Activated CD4-positive, alpha-beta T cell treated with anti-CD3 and anti-CD28 coated beads for 48 hours (primary cell): Measurements from ENCODE around the gene STARD5.
"Not testable (repeated sequence)": the region's sequence is repeated elsewhere in the genome, so short reads cannot be mapped to it uniquely, and the experiment has no call there.

ENCODE experiments used
- DNase-seq: peaks from one replicate; pipeline ENCODE4 v3.0.0-alpha.2; 2020

The STARD5 gene

DNA sequence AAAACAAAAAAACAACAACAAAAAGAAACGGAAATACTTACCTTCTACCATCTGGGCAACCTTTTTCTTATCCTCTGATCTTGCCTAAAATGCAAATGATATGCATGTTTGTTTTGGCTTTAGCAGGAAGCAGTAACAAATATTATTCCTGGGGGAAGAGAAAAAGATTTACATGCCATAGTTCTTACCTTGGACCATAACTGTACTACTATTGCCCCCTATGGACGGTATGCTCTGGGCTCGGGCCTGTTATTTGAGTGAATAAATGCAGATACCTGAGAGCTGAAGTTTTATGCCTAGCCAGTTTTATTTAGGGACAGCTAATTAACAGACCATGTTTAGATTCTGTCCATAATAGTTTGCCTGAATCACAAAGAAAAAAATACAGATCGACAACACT lies 12.6 kb upstream of the STARD5 start:
- peak; percentile 30 for DNase-seq

DNA sequence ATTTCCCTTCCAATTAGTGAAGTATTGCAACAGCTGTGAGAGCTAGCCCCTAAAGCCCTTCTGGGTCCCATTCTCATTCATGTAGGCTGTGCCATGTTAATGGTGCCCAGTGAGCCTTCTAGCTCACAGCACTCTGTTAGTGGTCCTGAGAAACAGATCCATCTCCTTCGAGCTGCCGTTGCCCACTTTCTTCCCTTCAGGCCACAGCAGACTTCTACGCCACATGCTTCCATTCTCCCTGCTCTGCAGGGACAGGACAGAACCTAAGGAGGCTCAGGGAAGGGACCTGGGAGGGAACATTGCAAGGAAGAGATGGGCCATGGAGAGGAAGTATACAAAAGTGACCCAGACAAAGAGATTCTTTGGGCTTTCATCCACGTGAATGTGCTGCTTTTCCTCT lies 11.7 kb upstream of the STARD5 start:
- no peak for DNase-seq

DNA sequence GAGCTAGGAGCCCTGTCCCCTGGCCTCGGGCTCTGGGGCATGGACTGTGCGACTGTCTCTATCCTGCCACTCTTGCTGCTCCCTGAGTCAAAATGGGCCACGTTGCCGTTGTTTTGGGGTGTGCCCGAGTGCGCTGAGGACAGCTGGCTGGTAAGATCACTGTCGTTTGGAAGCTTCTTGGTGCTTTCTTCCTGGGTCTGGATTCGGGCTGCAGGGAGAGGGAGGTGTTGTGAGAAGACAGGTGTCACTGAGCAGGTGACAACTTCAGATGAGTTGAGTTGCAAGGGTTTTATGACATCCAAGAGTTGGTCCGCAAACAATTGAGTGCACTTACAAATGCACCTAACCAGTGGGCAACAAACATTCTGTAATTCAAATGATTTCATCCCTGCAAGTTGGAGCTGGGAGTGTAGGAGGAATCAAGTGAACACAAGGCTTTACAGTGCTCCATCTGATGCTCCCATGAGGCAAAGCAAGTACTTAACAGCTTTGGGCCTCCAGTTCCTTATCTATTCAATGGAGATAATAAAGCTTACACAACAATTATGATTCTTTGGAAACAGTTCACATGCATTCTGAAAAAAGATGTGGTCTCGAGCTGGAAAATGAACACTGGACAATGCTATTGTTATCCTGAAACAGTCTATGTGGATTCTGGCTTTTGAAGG lies 11.0 kb upstream of the STARD5 start:
- DNase-seq: no peak

DNA sequence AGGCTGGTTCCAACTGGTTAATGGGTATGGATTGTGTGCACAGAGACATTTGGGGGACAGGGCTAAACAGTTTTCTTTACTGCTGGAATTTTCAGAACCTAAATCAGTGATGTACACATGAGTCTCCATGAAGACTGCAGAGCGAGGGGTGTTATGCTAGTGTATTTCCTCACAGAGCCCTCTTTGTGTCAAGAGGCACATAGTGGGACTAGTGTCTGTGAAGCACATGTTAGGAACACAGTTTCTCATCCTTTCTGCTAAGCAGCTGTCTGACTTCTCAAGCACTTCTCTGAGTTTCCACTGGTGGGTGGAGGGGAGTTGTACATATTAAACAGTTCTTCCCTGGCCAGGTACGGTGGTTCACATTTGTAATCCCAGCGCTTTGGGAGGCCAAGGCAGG lies 9.4 kb upstream of the STARD5 start:
- DNase-seq: no peak

DNA sequence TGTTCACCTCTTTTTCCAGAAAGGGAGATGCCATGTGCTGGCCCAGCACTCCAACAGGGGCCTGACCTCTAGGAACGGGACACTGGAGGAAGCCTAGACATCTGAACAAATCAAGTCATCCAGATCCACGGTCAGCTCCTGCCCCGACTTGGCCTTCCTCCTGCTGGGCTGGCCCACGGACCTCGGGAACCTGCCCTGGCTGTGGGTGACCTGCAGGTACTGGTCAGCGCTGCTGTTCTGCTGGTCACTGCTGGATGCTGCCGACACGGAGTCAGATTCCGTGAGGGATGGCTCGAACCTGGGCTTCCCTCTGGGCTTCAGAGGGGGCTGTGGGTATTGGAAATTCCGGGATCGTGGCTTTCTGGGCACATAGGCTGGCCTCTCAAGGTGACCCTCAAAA lies 8.4 kb upstream of the STARD5 start:
- DNase-seq: no peak

DNA sequence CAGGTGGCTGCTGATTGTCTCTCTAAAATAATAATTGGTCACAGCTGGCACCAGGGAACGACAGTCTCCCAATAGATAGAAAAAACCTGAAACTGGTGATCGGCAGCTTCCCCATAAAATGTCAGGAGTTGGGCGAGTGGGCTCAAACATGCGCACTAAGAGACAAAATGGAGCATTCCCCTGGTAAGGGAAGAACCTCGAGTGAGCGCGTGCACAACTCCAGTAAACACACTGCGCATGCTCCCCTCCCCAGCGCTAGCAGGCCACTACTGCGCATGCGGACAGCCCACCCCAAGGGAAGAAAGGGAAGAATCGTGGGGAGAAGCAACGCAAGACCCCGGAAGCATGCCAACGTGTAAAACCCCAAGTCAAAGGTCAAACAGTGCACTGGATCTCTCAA lies 7.7 kb upstream of the STARD5 start:
- no peak for DNase-seq

DNA sequence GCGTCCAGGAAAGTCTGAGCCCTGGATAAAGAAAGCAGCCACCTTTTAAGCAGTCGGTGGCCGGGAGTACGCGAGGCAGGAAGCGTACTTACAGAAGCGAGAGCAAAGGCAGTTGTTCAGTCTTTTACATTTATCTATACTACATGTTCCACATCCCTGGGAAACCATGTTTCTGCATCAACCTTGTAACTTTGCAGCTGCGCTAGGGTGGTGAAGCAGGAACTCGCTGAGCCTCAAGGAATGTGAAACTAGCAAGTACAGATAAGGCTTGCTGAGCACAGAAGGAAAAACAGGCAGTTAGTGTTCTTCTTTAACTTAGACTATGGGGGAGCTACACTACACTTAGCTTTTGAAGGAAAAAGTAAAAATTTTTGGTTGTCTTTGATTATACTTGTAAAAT lies 7.2 kb upstream of the STARD5 start:
- DNase-seq: not testable (repeated sequence)

DNA sequence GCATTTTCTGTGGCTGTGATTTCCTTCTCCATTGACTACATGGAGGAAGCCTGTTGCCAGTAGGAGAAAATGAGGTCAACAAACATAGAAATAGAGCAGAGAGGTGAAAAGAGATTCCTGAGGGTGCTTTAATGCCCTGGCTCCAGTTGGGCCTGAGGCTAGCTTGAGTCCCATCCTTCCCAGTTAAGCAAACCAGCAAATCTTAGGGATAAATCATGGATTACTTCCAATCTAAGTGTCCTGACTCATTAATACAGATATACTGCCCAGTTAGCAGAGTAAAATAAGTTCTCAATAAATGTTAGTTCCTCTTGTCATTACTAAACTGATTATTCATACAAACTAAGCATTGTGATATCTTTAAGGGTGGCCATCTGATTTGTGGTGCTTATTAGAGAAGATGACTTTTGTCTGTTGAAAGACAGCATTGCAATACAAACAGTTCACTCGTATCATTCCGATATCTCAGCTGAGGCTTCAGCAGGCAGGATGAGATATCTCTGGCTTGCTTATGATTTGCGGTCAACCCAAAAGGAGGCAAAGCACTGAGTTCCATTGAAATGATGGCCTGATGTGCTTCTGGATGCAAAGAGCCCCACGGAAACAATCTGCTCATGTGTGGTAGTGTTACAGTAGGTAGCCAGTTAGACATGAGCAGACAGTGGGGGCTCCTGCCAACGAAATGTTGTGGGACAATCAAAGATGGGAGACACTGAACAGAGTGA lies 6.6 kb upstream of the STARD5 start:
- no peak for DNase-seq

DNA sequence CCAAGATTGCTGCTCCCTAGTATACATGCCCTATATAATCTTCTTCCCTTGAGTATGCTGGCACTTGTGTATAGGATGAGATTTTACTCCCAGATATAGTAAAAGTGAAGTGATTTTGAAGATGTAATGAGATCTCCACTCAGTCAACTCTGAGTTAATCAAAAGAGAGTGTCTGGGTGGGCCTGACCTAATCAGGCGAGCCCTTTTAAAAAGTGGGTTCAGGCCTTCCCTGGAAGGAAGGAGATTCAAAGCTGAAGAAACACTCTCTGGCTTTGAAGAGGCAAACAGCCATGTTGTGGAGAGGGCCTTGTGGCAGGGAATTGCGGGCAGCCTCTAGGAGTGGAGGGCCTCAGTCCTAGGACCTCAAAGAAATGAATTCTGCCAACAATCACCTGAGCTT lies 5.5 kb upstream of the STARD5 start:
- no peak for DNase-seq

DNA sequence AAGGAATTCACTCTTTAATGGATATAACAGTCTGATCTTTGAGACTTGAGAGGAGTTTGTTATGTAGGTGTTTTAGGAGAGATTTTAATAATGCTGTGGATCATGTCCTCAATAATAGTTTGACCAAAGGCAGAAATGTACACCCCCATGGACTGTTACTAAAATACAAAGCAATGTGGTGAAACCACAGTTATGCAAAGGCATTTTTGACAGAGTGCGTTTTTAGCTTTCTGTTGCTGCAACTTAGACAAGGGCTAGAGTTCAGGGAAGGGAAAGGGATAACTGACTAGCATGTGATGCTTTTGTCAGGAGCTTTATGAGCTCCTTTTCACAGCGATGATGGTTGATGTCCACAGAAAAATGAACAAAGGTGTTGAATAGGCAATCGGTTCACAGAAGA lies 3.6 kb upstream of the STARD5 start:
- DNase-seq: no peak

DNA sequence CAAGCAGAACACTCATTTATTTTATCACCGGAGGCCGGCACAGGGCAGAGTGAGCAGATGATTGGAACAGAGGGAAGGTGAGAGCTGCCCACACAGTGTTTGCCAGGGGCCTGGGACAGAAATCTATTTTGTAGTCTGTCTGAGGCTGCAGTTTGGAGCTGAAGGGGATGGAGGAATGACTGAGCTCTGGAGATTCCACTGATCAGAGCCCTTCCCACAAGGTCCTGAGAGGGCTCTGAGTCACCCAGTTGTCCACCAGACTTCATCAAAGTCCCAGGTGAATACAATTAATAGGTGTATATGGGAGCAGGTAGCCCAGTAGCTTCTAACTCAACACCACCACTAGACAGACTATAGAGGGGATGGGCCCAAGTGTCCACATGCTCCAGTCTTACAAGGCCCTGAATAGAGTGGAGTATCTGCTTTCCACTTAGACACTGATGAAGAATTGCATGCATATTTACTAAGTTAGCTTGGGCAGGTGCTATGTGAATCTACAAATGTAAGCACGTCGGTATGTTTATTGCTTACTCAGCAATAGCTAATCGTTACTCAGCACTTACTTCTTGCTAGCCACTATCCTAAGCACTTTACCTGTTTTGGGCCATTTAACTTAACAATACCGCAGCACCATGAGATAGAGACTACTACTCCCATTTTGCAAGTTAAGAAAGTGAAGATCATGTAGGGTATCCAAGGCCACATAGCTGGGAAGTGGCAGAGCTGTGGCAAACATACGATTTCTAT lies 2.7 kb upstream of the STARD5 start:
- DNase-seq: no peak

DNA sequence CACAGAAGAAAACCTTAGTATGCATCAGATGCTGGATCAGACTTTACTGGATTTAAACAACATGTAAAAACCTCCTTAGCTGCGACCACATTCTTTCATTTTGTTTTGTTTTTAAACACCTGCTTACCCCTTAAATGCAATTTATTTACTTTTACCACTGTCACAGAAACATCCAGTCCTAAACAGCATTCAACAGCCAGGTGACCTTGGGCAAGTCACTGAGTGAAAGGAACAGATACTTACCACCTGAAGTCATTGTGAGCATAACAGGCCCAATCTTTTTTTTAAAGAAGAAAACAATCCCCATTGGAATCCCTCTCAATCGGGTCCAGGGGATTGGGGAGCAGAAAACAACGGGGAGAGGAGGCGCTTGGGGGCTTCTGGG lies 390 bp downstream of the STARD5 start:
- DNase-seq: no peak

DNA sequence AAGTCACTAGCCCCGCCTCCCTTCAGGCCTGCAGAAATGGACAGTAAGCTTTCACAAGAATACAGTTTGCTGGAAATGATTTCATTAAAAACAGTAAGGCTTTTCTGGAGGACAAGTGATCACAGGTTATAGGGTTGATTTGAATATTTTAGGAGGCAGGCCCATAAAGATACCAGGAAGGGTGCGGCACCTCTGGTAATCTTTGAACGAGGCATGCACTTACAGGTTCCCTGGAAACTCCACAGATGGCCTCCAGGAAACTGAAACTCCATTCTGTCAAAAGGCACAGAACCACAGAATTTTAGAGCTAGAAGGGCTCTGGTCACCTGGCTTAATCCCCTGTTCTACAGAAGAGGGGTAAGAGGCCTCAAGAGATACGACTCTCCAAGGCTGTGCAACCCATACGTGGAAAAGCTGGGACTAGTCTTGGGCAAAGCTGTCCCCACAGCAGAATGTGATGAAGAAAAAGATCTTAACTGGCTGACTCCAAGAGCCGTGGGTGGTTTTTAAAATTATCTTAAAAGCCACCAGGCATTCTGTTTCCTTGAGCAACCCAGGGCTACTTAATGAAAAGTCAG lies 1.2 kb downstream of the STARD5 start:
- DNase-seq: no peak

DNA sequence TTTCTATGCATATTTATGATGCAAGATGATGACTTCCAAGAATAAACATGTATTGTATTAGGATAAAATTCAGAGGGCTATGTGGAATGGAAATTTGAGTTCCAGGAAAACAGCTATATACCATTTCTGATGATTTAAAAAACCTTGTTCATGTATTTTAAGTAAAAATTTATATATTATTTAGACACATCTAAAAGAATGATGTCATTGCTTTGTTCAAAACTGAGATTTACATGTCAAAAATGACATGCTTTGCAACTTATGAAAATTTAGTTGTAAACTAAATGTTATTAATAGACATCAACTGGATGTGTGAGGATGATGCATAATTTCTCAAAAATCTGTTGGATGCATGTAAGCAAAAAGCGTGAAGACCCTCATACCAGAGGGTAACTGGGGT lies 2.3 kb downstream of the STARD5 start:
- no peak for DNase-seq

DNA sequence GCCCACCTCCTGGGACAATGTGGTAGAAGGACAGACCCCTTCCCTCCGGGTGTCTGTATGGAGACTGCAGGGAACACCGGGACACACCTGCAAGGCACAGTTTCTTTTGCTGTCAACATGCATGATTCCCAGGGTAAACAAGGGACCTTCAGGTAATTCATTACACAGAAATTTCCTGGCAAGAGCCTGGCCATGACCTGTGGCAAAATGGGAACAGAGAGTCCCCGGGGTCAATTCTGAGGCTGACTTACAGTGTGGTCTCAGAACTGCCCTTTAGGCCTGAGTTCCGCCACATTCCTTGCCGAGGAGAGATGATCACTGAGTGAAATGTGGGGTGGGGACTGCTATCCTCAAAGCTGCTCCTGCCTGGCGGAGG lies 6.3 kb downstream of the STARD5 start:
- no peak for DNase-seq

DNA sequence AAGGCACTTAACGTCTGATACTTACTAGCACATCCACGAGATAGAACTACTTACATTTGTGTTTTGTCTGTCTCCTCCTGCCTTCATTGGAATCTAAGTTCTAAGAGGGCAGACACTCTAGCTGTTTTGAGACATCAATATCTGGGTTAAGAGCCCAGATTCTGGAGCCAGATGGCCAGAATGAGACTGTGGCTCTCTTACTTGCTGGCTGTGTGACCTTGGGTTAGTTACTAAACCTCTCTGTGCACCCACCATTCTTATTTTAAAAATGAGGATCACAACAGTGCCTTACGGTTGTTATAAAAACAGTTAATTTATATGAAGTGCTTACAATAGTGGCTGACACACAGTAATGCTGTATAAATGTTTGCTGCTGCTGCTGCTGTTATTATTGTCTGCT lies 7.7 kb downstream of the STARD5 start:
- DNase-seq: no peak

DNA sequence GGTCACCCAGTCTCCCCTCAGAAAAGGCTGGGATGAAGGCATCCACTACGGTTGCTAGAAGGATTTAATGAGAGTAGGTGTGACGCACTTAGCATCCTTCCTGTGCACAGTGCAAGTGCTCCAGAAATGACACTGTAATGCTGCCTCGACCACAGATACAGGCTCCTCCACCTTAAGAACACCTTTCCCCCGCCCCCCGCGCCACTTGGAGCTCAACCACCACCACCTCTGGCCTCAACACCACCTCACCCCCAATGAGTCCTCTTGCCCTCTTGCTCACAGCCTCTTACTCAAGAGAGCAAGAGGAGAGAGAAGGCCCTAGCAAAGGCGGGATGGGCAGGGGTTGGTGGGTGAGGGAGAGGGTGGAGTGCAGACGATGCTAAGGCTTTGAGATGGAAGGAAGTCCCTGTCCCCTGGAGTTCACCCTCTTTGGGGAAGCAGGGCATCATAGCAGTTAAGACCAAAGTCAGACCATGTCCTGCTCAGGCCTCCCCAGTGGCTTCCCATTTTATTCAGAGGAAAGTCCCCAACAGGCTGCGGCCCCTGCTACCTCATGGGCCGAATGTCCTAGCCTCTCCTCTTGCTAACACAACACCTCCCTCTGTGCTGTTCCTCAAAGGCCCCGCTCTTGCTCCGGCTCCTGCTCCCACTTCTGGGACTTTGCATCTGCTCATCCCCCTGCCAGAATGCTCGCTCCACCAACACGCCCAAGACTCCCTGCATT lies 8.3 kb downstream of the STARD5 start:
- DNase-seq: no peak

DNA sequence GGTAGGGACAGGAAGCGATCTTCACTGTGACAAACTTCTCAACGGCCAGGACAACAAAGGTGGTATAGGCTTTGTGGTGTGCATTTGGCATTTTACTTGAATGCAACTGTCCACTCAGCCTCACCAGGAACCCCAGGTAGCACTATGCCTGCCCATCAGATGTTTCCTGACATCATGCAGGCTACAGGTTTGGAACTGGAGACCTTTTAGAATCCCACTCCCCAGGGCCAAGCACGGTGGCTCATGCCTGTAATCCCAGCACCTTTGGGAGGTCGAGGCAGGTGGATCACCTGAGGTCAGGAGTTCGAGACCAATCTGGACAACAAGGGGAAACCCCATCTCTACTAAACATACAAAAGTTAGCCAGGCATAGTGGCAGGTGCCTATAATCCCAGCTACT lies 9.6 kb downstream of the STARD5 start:
- DNase-seq: no peak

DNA sequence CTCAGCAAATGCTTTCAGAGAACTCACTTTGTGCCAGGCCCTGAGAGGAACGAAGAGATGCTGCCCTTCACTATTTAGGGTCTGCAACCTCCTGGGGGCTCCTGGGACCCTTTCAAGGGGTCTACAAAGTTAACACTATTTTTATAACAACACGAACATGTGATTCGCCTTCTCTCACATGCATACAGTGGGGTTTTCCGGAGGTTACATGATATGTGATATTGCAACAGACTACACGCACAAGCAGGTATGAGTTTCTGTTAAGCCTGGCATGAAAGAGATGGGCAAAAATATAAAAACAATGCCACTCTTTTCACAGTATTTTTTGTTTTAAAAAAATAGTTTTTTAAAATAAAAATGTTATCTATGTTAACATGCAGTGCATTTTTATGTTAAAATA lies 10.3 kb downstream of the STARD5 start:
- DNase-seq: no peak

DNA sequence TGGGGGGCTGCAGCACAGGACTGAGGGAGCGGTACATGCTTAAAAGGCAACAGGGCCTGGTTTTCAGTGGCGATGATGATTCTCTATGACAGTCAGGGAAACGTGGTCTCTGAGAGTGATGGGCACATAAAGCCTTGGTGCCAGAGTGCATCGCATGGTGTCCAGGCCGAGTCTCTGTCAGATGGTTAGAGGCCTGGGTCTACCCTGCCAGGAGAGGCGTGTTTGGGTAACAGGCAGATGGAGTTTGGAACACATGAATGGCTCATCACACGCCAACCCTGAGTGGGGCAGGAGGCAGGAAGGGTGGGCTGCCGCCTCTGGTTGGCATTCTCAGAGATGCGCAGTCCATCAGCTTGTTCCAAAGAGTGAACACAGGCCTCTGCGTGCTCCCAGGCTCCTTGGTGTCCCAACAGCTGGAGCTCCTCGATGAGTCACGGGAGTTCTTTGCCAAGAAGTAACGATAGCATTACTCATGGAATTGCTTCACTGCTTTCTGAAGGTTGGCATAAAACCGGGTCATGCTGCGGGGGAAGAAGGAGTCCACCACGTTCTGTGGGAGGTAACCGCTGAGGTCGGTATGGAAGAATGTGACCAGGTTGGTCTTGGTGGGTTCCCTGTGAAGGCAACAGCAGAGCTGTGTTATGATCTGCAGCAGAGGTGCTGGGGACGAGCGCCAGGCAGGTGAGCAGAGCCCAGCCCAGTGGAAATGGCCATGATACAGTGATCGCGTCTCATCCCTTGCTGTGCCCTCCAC lies 11.0 kb downstream of the STARD5 start:
- DNase-seq: no peak

DNA sequence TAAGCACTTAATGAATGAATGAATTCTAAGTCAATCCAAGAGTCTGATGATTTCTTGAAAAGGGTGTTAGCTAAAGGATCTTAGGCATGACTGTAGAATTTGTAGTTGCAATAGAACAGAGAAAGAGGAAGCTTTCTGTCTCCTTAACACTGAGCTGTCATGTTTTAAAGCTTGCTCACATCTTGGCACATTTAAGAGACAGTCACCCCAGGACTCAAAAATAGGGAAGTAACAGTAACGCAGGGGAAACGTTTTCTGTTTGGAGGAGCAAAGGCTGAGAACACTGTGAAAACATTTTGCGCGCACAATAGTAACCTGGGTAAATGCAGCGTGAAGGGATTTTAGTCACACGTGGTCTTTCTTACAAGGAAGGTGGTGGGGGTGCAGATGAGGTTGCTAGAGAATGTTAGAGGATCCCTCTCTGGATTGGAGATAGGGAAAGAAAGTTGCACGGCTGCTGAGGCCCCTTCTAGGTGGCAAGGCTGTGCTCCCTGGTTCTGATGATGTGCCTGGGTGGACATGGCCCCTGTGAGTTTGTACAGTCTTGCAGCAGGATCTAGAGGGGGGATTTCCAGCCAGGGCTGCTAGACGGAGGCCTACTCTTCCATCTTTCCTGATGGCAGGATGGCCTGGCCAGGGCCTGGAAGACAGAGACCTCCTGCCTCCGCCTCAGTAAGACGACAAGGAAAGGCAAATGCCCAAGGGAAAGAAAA lies 12.0 kb downstream of the STARD5 start:
- no peak for DNase-seq

DNA sequence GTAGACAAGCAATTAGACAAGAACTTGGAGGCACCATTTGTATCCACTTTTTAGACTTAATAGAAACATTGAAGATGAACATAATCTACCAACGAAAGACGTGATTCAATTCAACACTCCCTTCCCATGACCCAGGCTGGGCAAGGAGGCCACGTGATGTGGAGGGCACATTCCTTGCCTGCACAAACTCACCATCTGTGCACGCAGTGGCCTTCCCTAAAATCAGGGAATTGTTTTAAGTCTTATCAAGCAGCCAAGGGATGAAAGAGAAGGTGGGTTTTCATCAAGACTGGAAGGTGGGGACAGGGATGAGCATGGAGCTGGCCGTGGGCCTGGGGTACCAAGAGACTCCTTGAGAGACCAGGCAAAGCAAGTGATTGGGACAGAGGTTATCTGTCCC lies 13.5 kb downstream of the STARD5 start:
- no peak for DNase-seq
